Esophagus squamous epithelium (tissue), 4 donors: ENCODE results near the gene MXRA8.

Experiments used
- POLR2A ChIP-seq, 4 donors: fragments of 450-650 bp; IDR thresholded peaks; one replicate each; pipeline ENCODE4 v1.6.1; 2017; ENCODE audit warnings: antibody characterized with exemption in 4 of 4, mild to moderate bottlenecking in 4 of 4, moderate library complexity in 3 of 4
- TF ChIP-seq, protein P1 (sequence below), 6 experiments: fragments of 450-650 bp in 4 of 6; fragments of 200-600 bp in 2 of 6; sonication (generic) in 2 of 6; IDR thresholded peaks; one replicate each; pipeline ENCODE4 v1.5.1; 2016 to 2019; ENCODE audit warnings: antibody characterized with exemption in 6 of 6, mild to moderate bottlenecking in 4 of 6, moderate library complexity in 4 of 6

DNA sequence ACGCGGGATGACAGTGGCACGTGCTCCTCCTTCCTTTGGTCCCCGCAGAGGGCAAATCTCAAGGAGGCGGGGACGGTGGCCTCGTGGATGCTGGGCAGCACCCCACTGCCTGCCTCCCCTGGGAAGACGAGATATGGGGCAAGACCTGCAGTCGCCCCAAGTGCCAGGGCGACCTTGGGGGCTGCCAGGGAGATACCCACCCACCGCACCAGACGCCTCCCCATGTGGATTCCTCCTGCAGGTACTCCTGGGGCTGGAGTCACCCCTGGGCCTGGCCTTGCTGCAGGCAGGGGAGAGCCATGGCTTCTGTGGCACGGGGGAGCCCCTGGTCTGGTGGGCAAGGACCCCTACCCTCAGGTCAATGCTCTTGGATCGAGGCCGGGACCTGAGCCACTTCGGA is 22.5 kb upstream of the MXRA8 start:
- TF ChIP-seq, protein P1, sequence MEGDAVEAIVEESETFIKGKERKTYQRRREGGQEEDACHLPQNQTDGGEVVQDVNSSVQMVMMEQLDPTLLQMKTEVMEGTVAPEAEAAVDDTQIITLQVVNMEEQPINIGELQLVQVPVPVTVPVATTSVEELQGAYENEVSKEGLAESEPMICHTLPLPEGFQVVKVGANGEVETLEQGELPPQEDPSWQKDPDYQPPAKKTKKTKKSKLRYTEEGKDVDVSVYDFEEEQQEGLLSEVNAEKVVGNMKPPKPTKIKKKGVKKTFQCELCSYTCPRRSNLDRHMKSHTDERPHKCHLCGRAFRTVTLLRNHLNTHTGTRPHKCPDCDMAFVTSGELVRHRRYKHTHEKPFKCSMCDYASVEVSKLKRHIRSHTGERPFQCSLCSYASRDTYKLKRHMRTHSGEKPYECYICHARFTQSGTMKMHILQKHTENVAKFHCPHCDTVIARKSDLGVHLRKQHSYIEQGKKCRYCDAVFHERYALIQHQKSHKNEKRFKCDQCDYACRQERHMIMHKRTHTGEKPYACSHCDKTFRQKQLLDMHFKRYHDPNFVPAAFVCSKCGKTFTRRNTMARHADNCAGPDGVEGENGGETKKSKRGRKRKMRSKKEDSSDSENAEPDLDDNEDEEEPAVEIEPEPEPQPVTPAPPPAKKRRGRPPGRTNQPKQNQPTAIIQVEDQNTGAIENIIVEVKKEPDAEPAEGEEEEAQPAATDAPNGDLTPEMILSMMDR (IDR thresholded peaks at IDR 0.05): no peak
- TF ChIP-seq POLR2A (IDR thresholded peaks at IDR 0.05): no peak
